AG09319 (cell line): ENCODE results near the gene NEB.
"Not testable (repeated sequence)": the region's sequence is repeated elsewhere in the genome, so short reads cannot be mapped to it uniquely, and the experiment has no call there.

Experiments
- DNase-seq: peaks from one replicate; pipeline ENCODE4 v3.0.0-alpha.2; 2010; ENCODE audit warnings: low read depth; ENCODE audit errors: extremely low read depth
- CTCF ChIP-seq: IDR thresholded peaks from 2 replicates; pipeline ENCODE4 v1.5.1; 2011; ENCODE audit warnings: low read depth, mild to moderate bottlenecking, inconsistent platforms, low read length, moderate library complexity

The NEB gene

GRCh38 chr2:151757861-151758260, 23.6 kb upstream of the NEB start:
- no peak for TF ChIP-seq CTCF
- DNase-seq = no peak

- no peak for TF ChIP-seq CTCF
- no peak for DNase-seq
These were observed 22.5 kb upstream of the NEB start for GRCh38 chr2:151756820-151757219.

- no peak for TF ChIP-seq CTCF
- DNase-seq = no peak
These were observed 20.1 kb upstream of the NEB start for GRCh38 chr2:151754253-151754897.

DNA sequence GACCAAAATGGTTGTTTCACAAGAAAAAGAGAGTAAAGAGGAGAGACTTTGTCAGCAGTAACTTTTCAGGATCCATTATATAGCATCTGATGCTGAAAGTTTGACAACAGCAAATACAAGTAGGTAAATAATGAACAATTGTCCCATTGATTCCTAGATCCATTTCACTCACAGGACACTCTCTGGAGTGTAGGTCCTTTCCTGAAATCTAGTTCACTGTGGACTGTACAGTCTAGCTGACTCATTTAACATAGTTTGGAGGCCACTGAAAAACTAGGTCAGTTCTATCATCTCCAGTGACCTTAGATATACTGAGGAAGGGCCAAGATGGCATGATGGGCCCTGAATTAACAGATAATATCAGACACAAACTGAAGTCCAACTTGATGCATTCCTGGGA, 19.3 kb upstream of the NEB start:
- TF ChIP-seq CTCF = no peak
- DNase-seq = no peak

- not testable (repeated sequence) for DNase-seq
These were observed 11.0 kb upstream of the NEB start for GRCh38 chr2:151745261-151745660.

DNA sequence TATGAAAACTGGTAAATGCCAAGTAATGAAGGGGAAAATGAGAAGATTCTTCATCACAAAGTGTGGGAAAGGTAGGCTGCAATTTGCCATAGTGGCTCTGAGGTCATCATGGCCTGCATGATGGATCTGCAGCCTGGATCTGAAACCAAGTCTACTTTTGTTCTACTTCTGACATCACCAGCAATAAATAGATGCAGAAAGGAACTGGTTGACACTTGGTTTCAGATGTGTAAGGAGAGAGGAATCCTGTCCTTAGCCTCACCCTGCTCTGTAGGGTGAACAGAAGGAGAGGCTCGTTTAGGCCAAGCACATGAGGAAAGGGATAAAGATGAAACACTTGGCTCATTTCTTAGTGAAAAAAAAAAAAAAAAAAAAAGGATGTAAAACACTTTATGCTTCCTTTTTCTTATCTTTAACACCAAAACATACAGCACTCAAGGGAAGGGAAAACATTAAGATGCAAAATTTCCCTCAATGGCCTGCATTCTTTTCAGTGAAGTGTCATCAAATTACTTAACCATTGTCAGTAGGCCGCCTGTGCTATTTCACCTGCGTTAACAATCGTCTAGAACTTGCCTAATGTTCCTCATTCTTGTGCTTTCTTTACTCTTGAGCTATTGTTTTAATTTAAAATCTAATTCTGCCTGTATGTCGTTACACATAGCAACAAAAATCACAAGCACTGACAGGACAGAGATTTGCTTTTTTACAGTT, 3.9 kb downstream of the NEB start:
- no peak for TF ChIP-seq CTCF
- no peak for DNase-seq

- TF ChIP-seq CTCF = no peak
- no peak for DNase-seq
These were observed 4.4 kb downstream of the NEB start for GRCh38 chr2:151729837-151730236.

GRCh38 chr2:151729415-151729811, 4.9 kb downstream of the NEB start:
- DNase-seq = no peak
- no peak for TF ChIP-seq CTCF
